ENCODE results near the gene DRC7.
"Not testable (repeated sequence)": the region's sequence is repeated elsewhere in the genome, so short reads cannot be mapped to it uniquely, and the experiment has no call there.

Gene DRC7

DNA sequence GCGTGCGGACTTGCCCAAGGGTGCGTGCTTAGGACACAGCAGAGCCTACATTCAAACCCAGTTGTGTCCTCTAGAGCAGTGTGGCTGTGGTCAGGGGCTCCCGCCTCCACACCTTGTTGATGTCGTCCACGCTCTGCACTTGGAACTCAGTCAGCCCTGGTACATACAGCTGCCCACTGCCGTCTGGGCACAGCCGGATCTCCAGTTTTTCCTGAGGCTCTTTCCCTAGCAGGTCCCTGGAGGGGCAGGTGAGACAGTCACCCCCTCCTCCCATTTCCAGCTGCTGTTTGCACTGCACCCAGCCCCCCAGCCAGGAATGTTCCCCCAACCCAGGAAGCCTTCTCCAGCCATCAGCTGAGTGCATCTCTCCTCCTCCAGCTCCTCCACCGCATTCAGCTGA, 66.7 kb downstream of the DRC7 start:
- no peak for DNase-seq (ENCODE audit: low read depth, low spot score)

DNA sequence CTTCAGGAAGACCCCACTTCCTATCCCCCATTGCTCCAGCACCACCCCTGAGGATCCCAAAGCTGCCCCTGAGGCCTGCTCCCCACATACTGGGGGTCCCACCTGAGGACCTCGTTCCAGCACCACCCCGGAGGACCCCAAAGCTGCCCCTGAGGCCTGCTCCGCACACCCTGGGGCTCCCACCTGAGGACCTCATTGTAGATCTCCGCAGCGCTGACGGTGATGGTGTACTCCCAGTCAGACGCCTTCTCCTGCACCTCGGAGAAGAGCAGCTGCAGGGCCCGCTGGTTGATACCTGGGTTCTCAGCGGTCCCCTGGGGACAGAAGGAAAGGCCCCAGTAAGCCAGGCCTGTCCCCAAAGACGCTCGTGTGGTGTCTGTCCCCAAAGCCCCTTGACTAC, 67.4 kb downstream of the DRC7 start:
- no peak for DNase-seq (ENCODE audit: low read depth, low spot score)

DNA sequence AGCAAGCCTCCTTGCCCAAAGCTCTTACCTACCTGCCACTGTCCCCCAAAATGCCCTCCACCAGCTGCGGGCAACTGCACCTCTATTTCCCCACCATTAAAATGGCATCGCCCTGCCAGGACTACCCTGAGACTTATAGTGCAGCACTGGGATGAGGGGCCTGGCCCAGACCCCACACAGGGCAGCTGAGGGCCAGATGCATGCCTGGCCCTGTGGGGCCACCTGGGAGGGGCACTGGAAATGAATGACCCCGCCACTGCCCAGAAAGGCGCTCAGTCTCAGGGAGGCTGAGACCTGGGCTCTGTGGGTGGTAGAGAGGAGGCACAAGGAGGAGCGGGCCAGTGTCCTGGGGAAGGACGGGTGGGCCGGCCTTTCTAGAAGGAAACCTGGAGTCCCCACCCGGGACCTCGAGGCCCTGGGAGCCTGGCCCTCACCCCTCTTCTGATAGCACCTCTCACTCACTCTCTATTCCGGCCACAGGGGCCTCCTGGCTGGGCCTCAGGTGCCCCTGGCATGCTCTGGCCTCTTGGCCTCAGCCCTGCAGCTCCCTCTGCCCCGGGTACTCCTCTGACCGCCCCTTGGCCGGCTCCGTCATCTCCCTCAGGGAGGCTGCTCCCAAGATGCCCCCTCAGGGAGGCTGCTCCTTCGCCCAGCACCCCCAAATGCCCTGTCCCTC, 67.9 kb downstream of the DRC7 start:
- no peak for DNase-seq (ENCODE audit: low read depth, low spot score)

DNA sequence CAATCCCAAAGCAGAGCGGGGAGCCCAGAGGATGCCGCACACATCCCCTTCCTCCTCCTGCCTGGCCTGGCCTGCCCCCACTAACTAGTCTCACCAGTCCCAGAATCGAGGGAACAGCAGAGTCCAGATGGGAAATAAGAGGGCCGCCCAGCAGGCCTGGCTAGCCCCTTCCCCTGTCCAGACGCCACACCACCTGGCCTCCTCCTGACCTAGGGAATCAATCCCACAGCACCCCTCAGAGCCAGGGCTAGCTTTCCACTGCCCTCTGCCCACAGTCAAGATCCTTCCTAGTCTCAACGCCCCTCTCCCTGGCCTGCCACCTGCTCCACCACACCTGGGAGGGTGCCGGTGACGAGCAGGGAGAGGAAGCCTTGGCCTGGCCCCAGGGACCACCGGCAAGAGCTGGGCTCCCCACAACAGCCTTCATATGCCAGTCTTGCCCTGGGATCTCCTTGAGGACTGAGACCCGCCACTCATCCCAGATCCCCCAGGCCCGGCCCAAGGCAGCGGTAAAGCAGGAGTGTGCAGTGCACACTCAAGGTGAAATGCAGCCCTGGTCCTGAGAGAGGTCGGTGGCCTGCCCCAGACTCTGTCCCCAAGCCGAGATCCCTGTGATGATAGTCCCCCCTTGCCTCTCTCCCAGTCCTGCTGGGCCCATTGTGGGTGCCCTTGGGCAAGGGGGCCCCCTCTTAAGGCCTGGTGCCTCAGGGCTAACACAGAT, 68.8 kb downstream of the DRC7 start:
- DNase-seq (ENCODE audit: low read depth, low spot score): no peak

DNA sequence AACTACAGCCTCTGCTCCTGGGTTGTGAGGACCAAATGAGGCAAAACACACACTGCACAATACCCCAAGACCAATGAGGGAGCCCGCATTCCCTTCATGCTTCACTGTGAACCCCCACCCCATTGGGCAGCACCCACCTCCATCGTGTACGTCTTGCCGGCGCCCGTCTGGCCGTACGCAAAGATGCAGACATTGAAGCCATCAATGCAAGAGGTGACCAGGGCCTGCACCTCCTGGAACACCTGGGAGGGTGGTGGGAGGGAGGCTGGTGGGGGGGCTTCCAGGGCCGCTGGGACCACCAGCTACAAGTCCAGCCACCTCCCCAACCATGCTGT, 69.4 kb downstream of the DRC7 start:
- no peak for DNase-seq (ENCODE audit: low read depth, low spot score)

DNA sequence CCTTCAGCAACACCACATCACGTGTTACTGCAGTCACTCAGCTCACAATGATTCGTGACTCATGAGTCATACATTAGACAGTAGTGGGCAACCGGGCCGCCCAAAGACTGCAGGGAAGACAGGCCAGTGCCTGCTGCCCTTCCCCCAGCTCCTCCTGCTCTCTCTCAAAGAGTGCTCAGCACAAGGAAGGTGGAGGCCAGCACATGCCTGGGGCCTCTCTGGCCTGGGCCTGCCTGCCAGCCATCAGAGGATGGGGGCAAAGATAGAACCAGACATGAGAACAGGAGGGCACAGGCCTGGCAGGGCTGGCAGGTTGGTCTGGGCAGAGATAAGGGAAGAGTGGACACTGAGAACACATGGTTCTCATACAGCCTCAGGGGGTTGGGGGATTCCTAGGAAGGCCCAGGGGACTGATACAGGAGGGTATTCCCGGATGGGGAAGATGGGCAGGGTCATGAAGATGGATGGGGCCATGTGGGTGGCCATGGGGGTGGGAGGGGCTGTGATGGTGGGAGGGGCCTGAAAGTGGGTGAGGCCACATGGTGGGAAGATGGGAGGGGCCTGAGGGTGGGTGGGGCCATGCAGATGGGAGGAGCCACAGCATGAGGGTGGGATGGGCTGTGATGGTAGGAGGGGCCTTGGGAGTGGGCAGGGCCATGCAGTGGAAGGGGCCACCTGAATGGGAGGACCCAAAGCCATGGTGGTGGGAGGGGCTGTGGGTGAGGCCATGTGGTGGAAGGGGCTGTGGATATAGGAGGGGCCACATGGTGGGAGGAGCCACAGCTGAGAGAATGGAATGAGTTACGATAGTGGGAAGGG, 69.9 kb downstream of the DRC7 start:
- no peak for DNase-seq (ENCODE audit: low read depth, low spot score)

DNA sequence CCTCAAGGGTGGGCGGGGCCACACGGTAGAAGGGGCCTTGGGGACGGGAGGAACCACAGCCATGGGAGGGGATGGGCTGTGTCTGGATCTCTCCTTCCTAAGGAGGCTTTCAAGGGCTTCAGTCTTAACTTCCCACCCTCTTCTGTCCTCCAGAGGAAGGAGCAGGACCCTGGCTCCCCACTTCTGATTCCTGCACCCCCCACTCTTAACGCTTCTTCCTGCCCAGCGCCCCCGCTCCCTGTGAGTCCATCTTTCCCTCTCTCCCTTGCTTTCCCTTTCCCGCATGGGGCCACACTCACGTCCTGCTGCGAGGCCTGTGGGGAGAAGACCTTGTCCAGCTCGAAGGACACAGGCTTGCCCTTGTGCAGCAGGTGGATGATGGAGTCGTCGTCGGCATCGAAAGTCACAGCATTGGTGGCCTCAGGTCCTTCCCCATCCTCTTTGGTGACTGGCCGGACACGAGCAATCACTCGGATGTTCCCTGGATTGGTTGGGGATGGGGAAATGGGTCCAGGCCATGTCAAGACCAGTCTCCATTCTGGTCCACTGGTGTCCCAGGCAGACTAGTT, 70.6 kb downstream of the DRC7 start:
- DNase-seq (ENCODE audit: low read depth, low spot score): no peak

DNA sequence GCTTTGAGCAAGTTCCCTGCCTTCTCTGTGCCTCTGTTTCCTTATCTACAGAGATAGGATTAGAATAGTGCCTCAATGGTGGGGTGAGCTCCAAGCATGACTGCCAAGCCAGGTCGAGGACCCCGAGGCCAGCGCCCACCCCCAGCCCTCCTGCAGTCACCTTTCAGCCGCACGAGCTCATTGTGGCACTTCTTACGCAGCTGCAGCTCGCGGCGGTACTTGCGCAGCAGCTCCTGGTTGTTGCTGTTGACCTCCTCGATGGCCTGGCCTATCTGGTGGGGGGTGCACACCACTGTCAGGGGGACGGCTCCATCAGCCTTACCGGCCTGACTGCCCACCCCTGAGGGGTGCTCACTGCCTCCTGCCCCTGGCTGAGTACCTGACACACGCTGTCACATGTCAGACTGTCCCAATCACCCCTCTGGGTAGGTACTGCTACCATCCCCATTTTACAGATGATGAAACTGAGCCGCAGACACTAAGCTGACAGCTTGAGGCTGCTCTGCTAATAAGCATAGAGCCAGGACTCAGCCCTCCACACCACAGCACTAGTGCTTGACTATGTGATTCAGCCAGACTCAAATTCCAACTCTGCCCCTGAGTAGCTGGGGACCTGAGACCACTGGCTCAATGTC, 72.2 kb downstream of the DRC7 start:
- DNase-seq (ENCODE audit: low read depth, low spot score): no peak

DNA sequence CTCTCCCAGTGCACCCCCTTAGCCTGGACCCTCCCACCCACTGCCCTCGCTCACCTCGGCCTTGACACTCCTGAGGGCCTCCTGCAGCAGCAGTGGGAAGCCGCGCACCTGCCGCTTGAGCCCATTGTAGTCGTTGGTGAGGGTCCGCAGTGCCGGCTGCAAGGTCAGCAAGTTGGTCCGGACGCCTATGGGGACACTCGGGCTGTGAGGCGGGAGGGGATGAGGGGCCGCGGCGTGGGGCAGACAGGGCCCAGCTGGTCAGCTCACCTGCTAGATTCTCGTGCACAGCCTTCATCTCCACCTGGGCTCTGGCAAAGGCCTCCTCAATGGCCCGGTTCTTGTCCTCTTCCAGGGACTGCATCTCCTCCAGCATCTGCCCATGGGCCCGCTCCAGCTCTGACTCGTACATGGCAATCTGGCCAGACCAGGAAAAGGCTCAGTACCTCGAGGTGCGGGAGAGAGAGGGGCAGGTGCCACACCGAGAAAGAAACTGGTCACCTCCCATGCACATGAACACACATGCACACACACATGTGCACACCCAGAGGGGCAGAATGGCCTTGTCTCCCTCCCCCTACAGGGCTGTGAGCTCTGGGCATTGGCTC, 75.0 kb downstream of the DRC7 start:
- no peak for DNase-seq (ENCODE audit: low read depth, low spot score)

DNA sequence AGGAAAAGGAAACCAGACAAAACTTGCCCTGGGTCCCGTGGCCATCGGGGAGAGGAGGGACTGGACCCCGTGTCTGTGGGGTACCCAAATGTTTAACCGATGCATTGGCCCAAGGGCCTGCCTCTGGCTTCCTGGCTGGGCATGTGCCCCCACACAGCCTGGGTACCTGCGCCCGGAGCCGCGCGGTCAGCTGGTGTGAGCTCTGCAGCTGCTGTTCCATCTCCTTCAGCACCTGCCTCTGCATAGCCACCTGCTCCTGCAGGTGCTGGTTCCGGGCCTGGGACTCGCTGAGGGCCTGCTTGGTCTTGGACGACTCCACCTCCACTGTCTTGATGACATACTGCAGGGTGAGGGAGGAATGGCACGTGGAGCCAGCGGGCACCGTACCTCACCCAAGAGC, 75.8 kb downstream of the DRC7 start:
- no peak for DNase-seq (ENCODE audit: low read depth, low spot score)

DNA sequence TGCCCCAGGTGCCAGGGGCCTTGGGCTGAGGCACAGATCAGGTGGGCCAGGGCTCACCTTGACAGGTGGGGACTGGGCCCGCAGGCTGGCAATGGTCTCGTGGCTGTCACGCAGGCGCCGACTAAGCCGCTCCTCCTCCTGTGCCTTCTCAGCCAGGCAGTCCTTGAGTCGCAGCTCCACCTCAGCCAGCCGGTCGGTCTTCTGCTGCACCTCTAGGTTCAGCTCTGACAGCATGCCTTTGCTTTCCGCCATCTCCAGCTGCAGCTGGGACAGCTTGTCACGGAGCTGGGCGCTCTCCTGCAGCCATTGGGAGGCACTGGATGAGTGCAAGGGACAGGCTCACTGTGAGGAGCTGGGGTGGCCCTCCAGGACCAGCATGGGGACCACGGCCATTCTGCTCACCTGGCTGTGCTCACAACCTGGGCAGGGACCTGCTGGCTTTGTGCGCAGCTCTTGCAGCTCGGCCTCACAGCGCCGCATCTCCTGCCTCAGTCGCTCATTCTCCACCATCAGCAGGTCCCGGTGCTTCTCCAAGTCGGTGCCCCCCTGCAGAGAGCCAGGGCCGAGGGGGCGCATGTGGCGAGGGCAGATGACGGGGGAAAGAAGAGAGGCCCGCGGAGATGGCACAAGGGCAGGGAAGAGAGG, 76.7 kb downstream of the DRC7 start:
- DNase-seq (ENCODE audit: low read depth, low spot score): no peak

DNA sequence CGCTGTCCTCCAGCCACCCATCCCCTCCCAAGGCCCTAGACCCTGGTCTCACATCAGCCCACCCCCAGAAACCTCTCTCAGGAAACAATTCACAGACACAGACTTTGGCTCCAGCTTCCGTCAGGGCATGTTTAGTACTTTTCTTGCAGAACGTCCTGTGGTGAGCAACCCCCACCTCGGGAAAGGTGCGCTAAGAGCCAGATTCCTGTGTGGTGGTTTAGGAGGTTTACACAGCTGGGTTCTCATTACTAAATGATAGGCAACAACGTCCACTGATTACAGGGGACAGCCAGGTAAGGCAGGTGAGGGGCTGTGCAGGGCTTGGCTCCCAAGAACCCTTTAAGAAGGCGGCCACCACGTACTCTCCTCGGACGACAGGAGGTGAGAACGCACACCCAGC, 78.4 kb downstream of the DRC7 start:
- no peak for DNase-seq (ENCODE audit: low read depth, low spot score)

DNA sequence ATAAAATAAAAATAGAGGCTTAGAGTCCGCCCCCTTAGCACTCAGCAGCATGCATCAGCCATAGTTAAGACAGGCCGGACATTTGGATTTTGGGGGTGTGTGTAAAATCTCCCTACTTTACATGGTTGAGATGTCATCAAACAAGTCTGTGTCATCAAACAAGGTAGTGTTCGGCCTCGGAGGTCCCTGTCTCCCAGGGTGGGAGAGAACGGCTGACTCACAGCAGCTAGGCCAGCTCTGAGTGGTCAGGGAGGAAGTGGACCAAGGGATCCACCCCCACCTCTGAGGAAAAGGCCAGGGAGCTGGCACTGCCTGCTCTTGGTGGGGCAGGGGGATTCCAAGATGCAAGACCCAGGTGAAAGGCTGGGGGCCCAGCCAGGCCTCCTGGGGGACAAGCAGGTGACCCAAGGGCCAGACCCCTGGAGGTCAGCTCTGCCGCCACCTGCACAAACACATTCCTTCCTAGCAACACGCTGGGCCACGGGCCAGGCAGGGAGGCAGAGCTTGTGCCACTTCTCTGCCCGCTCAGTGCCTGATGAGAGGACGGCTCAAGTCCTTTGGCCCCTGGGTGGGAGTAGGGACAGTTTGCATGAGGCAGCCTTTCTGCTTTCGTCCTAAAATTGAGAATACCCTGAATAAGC, 79.2 kb downstream of the DRC7 start:
- no peak for DNase-seq (ENCODE audit: low read depth, low spot score)

DNA sequence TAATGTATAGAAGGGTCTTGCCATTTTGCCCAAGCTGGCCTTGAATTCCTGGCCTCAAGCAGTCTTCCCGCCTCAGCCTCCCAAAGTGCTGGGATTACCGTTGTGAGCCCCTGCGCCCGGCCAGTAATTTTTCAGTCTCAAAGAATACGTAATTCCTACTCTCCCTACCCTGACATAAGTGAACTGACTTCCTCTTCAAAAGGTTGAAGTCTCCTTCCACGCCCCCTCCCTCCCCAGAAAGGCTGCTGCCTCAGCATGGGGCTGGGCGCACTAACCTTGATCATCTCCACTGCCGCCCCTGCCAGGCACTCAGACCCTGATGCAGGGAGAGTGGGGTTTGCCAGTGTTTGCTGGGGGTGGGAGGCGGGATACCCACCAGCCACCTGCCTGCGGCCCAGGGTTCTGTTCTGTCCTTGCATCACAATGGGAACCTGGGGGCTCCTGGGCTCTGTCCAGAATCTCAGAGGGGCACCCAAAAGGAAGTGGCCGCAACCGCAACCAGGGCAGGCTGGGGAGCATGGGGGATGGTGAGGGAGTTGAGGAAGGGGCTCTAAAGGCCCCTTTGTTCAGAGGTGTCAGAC, 80.2 kb downstream of the DRC7 start:
- DNase-seq (ENCODE audit: low read depth, low spot score): no peak

DNA sequence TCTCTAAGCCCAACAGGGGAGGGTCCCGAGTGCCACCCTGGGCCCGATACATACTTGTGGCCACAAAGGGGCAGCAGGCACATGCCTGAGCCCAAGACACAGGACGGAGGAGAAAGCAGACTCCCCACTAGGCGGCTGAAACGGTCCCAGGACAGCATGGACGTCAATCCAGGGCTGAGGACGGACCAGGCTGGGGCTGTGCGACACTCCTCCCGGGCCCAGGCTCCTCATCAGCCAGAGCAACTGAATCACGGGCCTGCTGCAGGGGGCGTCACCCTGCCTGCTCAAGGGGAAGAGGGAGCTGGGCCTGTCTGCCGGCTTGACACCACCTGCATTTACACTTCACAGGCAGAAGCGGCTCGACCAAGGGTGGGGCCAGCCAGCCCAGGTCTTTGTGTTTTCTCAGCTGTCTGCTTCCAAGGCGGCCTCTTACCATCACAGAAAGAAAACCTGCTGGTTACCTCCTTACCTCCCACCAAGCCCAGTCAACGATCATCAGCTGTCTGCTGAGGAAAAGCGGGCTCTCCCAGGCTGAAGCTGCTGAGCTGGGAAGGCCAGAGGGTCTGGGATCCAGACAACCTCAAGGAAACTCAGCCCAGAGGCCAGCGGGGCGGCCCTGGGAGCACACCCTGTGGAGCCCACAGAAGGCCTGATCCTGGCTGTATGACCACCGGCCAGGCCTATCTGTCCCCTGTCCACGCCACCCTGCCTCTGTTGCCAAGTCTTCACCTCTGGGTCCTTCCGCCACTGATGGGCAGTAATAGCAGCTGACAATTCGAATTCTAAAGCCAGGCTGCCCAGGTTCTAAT, 81.3 kb downstream of the DRC7 start:
- peak; percentile 53 for DNase-seq (ENCODE audit: low read depth, low spot score)

DNA sequence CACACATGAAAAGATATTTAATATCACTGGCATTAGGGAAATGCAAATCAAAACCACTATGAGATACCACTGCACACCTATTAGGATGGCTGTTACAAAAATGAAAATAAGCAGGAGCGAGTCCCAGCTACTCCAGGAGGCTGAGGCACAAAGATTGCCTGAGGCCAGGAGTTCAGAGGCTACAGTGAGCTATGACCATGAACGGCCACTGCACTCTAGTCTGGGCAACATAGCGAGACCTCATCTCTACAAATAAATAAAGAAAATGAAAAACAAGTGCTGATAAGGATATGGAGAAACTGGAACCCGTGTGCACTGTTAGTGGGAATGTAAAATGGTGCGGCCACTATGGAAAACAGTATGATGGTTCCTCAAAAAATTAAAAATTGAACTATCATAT, 84.1 kb downstream of the DRC7 start:
- no peak for DNase-seq (ENCODE audit: low read depth, low spot score)

DNA sequence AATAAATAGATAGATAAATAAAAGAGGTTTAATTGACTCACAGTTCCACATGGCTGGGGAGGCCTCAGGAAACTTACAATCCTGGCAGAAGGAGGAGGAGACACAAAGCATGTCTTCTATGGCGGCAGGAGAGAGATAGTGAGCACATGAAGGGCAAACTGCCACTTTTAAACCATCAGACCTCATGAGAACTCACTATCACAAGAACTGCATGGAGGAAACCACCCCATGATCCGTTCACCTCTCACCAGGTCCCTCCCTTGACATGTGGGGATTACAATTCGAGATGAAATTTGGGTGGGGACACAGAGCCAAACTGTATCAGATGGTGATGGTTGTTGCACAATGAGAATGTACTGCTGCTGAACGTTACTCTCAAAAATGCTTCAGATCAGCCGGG, 85.2 kb downstream of the DRC7 start:
- DNase-seq (ENCODE audit: low read depth, low spot score): not testable (repeated sequence)

DNA sequence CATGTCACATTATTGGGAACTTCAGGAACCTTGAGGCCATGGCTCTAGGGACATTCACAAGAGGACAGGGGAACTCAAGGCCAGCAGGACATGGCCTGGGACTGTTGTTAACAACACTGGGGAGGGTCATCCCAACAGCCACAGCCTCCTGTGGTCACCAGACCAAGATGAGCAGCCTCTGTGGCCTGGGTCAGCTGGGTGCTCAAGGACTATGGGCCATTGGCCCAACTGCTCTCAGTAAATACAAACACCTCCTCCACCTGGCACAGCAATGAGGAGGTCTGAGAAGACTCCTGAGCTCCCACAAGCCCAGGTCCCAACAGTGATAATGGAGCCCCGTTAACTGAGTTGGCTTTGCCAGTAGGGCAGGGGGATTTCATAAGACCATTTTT, 86.7 kb downstream of the DRC7 start:
- DNase-seq (ENCODE audit: low read depth, low spot score): no peak
